Calu3 (cell line): ENCODE results near the gene UNK. TPM values are rescaled to one million over a fixed set of nuclear protein-coding genes. Genes with fewer than 3 reads are reported as not detected.

Experiments
- BruUV-seq: library from RNA; stranded (reverse); fragments of 400-500 nt; replicated peaks from 2 replicates; lab custom pipeline; 2021; lab: Mats Ljungman, UMichigan
- CTCF ChIA-PET: fragments of 300-600 bp; sonication (Branson Sonifier 250); formaldehyde crosslinking; loops from one replicate; lab custom pipeline; 2022; ENCODE audit warnings: antibody characterized with exemption; lab: Charles Lee
- DNase-seq: peaks from one replicate; pipeline ENCODE4 v3.0.0; 2022
- H3K27ac Mint-ChIP-seq: one replicate; pipeline ENCODE4 v1.8.0; 2022; ENCODE audit warnings: mixed read lengths; ENCODE audit not compliant: unreplicated experiment
- H3K27me3 Mint-ChIP-seq: one replicate; pipeline ENCODE4 v1.8.0; 2022; ENCODE audit warnings: mixed read lengths; ENCODE audit not compliant: unreplicated experiment
- H3K36me3 Mint-ChIP-seq: one replicate; pipeline ENCODE4 v1.8.0; 2022; ENCODE audit warnings: mild to moderate bottlenecking, moderate library complexity, mixed read lengths; ENCODE audit not compliant: insufficient read depth, unreplicated experiment
- H3K4me1 Mint-ChIP-seq: one replicate; pipeline ENCODE4 v1.8.0; 2022; ENCODE audit warnings: mild to moderate bottlenecking, low read depth, mixed read lengths; ENCODE audit not compliant: unreplicated experiment
- H3K4me3 Mint-ChIP-seq: one replicate; pipeline ENCODE4 v1.8.0; 2022; ENCODE audit warnings: mild to moderate bottlenecking, low read depth, moderate library complexity, mixed read lengths; ENCODE audit not compliant: unreplicated experiment
- H3K9me3 Mint-ChIP-seq: one replicate; pipeline ENCODE4 v1.8.0; 2022; ENCODE audit warnings: low read depth, mixed read lengths; ENCODE audit not compliant: unreplicated experiment
- intact Hi-C: fragments of 100-400 bp; cut with micrococcal nuclease; formaldehyde crosslinking; loops from one replicate; pipeline ENCODE4 v1.10.0; 2022; ENCODE audit not compliant: unreplicated experiment
- total RNA-seq: library from RNA; stranded (reverse); gene quantifications from 2 replicates; pipeline ENCODE4 v1.2.3, GENCODE V29; 2022
- TF ChIP-seq, protein P1 (sequence below): fragments of 200-600 bp; IDR thresholded peaks from one replicate; pipeline ENCODE4 v1.8.0; 2022; ENCODE audit warnings: antibody characterized with exemption; ENCODE audit not compliant: unreplicated experiment

Gene UNK
- total RNA-seq, 1 experiment from 2014 or later: 26.0 TPM

DNA sequence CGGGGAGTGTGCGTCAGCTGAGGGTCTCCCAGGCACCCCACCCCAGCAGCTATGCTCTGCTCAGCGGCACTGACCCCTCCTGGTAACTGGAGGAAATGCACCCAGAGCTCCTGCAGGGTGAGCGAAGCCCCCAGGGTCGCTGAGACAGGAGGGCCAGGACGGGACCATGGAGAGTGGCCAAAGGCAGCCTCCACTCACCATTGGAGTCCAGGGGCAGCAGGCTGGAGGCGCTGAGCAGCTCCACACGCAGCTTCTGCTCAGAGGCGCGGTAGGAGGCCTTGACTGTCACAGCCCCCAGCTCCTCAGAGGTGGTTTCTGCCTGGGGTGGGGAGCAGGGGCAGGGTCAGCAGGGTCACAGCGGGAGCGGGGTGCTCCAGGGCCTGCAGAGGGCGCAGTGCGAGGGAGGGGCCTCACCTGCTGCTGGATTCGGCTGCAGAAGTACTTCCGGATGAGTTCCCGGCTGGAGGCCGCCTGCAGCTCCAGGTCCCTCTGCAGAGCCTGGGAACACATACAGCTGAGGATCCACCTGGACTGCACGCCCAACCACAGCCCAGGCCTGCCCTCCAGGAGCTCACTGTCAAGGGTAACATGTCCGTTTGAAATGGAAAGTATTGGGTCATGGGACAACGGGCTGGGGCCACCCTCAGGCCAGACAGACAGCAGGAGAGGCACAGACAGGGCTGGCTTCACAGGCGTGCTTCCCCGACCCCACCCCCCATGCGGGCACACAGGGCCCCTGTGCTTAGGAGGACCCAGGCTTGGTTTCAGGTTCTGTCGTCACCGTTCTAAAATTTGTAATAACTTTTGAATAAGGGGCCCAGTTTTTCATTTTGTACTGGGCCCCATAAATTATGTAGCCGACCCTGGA is 45.8 kb downstream of the UNK start:
- CTCF ChIA-PET: interaction anchor here (0.8 to 1.0 kb wide), 3 partner anchors 15 to 47 kb away, joined by 3 read pairs; no protein-coding TSS in a partner anchor
- intact Hi-C loops: no loop called here
- Mint-ChIP-seq H3K36me3 (peaks cover 62% of the 10 kb centered on the region), H3K4me1 (no peaks in the 10 kb centered on the region), H3K4me3 (no peak overlapping the region), H3K9me3 (no peaks in the 10 kb centered on the region), H3K27ac (no peak overlapping the region), H3K27me3 (no peaks in the 10 kb centered on the region)
- TF ChIP-seq, protein P1, sequence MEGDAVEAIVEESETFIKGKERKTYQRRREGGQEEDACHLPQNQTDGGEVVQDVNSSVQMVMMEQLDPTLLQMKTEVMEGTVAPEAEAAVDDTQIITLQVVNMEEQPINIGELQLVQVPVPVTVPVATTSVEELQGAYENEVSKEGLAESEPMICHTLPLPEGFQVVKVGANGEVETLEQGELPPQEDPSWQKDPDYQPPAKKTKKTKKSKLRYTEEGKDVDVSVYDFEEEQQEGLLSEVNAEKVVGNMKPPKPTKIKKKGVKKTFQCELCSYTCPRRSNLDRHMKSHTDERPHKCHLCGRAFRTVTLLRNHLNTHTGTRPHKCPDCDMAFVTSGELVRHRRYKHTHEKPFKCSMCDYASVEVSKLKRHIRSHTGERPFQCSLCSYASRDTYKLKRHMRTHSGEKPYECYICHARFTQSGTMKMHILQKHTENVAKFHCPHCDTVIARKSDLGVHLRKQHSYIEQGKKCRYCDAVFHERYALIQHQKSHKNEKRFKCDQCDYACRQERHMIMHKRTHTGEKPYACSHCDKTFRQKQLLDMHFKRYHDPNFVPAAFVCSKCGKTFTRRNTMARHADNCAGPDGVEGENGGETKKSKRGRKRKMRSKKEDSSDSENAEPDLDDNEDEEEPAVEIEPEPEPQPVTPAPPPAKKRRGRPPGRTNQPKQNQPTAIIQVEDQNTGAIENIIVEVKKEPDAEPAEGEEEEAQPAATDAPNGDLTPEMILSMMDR: peak; percentile 65
- BruUV-seq: no TSS peak
- DNase-seq: no peak

DNA sequence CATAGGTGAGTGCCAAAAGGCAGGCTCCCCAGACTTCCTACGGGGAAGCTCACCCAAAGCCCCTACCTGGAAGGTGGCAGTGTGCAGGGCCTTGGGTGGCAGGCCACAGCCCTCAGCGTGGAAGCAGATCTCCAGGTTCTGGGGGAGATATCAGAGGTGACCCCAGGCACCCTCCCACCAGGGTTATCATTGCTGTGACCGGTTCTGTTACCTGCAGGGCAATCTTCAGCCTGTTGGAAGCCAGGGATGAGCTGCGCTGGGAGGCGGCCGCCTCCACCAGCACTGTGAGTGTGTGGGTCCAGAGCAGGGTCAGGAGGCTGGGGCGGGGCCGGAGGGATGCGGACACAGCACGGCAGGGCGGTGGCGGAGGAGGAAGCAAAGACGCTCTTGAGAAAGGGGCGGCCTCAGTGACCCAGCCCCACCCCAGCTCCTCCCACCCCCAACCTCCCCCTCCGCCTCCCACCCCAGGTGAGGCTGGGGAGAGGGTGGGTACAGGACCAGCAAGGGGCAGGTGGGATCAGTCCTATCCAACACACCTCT is 46.5 kb downstream of the UNK start:
- Mint-ChIP-seq H3K27ac (no peak overlapping the region), H3K4me1 (no peaks in the 10 kb centered on the region), H3K9me3 (no peaks in the 10 kb centered on the region), H3K27me3 (no peaks in the 10 kb centered on the region), H3K36me3 (peaks cover 62% of the 10 kb centered on the region), H3K4me3 (no peak overlapping the region)
- BruUV-seq: no TSS peak
- DNase-seq: no peak
- CTCF ChIA-PET: no interaction called here
- intact Hi-C loops: no loop called here
- TF ChIP-seq, protein P1: no peak

DNA sequence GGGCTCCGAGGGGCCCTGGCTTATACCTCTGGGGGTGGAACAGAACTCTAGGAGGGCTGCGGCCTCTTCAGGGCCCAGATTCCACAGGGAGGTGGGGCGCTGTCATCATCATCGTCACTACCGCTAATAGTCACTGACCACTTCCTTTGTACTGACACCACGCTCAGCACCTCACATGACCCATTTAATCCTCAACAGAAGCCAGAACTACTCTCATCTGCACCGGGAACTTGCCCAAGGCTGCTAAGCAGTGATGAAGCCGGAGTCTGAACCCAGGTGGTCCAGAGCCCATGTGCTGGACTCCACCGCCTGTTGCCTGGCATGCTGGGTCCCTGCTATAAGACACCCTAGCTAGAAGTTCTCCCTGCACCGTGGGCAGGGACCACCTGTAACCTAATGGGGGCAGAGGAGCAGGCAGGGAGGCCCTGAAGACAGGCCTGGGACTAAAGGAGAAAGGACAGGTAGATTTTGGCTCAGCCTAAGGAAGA is 47.6 kb downstream of the UNK start:
- no peak for DNase-seq
- no TSS peak for BruUV-seq

DNA sequence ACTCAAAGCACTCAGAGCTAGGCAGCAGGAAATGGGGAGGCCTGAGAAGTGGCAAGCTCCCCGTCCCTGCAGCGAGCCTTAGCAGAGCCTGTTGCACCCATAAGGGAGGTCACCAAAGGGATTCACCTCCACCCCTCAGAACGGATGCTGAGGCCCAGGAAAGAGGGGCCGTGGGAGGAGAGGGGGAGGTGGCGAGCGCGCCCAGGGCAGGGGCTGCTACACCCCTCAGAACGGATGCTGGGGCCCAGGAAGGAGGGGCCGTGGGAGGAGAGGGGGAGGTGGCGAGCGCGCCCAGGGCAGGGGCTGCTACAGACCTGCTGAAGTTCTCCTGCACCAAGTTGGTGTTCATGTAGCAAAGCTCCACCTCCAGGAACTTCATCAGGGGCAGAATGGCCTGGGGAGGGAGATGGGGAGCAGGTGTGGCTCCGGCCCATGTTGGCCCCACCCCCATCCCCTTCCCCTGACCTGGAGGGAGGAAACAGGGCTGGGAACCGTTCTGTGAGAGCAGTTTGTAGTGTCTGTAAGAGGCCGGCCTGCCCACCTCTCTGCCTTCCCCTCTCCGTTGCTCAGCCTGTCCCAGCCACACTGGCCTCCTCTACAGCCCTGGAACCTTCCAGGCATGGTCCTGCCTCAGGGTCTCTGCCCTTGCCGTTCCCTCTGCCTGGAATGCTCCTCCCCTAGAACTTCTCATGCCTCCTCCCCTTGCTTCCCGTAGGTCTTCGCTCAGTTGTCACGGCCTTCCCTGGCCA is 48.2 kb downstream of the UNK start:
- Mint-ChIP-seq H3K4me3 (no peak overlapping the region), H3K27me3 (no peaks in the 10 kb centered on the region), H3K9me3 (no peaks in the 10 kb centered on the region), H3K4me1 (no peaks in the 10 kb centered on the region), H3K36me3 (peaks cover 57% of the 10 kb centered on the region), H3K27ac (peak overlapping the region; percentile 6)
- CTCF ChIA-PET: no interaction called here
- TF ChIP-seq, protein P1: no peak
- intact Hi-C loops: no loop called here
- no peak for DNase-seq
- BruUV-seq: no TSS peak

More for the DNA sequence above, 47.6 kb downstream of the UNK start:
- Mint-ChIP-seq H3K27ac (no peak overlapping the region), H3K27me3 (no peaks in the 10 kb centered on the region), H3K9me3 (no peaks in the 10 kb centered on the region), H3K36me3 (peaks cover 56% of the 10 kb centered on the region), H3K4me1 (no peaks in the 10 kb centered on the region), H3K4me3 (no peak overlapping the region)
- CTCF ChIA-PET: no interaction called here
- TF ChIP-seq, protein P1: no peak
- intact Hi-C loops: no loop called here
